Keratinocyte (primary cell): ENCODE measurements around the gene IFNA5.

Source experiments
- EZH2 ChIP-seq: IDR thresholded peaks from one replicate; pipeline ENCODE4 v1.6.1; 2012; ENCODE audit warnings: inconsistent platforms, mild to moderate bottlenecking, low read length, moderate library complexity
- TF ChIP-seq, protein P1 (sequence below), 3 experiments: IDR thresholded peaks in 1 of 3; conservative IDR thresholded peaks in 1 of 3; optimal IDR thresholded peaks in 1 of 3; 2 replicates in 2 of 3; 3 replicates in 1 of 3; pipeline versions ENCODE3 to v1.5.1; 2011; ENCODE audit warnings: low read length in 3 of 3, mild to moderate bottlenecking in 3 of 3, moderate library complexity in 2 of 3, control low read depth in 1 of 3, inconsistent platforms in 1 of 3; ENCODE audit not compliant: insufficient read depth in 2 of 3; ENCODE audit errors: extremely low read depth in 1 of 3

DNA sequence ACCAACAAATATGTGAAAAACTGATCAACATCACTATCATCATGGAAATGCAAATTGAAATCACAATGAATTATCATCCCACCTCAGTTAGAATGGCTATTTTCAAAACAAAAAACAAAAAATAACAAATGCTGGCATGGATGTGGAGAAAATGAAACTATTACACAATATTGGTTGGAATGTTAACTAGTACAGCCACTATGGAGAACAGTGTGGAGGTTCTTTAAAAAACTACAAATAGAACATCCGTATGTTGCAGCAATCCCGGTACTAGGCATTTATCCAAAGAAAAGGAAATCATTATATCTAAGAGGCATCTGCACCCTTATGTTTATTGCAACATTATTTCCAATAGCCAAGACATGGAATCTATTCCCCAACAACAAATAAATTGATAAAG is 9.0 kb upstream of the IFNA5 start:
- TF ChIP-seq EZH2, result no peak
- TF ChIP-seq, protein P1, sequence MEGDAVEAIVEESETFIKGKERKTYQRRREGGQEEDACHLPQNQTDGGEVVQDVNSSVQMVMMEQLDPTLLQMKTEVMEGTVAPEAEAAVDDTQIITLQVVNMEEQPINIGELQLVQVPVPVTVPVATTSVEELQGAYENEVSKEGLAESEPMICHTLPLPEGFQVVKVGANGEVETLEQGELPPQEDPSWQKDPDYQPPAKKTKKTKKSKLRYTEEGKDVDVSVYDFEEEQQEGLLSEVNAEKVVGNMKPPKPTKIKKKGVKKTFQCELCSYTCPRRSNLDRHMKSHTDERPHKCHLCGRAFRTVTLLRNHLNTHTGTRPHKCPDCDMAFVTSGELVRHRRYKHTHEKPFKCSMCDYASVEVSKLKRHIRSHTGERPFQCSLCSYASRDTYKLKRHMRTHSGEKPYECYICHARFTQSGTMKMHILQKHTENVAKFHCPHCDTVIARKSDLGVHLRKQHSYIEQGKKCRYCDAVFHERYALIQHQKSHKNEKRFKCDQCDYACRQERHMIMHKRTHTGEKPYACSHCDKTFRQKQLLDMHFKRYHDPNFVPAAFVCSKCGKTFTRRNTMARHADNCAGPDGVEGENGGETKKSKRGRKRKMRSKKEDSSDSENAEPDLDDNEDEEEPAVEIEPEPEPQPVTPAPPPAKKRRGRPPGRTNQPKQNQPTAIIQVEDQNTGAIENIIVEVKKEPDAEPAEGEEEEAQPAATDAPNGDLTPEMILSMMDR (optimal IDR thresholded peaks at IDR 0.05 in 1 of 3, IDR thresholded peaks at IDR 0.05 in 1 of 3, conservative IDR thresholded peaks at IDR 0.05 in 1 of 3; ENCODE audit: extremely low read depth in 1 of 3, insufficient read depth in 2 of 3, low read length in 3 of 3), result no peak
